HG03460 (cell line): ENCODE results near the gene PNPT1.
"Not testable (repeated sequence)": the region's sequence is repeated elsewhere in the genome, so short reads cannot be mapped to it uniquely, and the experiment has no call there.

ENCODE experiments used
- ATAC-seq: cut with Tn5 transposase; IDR thresholded peaks from one replicate; pipeline ENCODE4 v1.9.1; 2021; ENCODE audit not compliant: unreplicated experiment

PNPT1 gene

GRCh38 chr2:55601849-55602248 is 91.8 kb downstream of the PNPT1 start:
- ATAC-seq = no peak

GRCh38 chr2:55598056-55598795 is 95.4 kb downstream of the PNPT1 start:
- no peak for ATAC-seq

DNA sequence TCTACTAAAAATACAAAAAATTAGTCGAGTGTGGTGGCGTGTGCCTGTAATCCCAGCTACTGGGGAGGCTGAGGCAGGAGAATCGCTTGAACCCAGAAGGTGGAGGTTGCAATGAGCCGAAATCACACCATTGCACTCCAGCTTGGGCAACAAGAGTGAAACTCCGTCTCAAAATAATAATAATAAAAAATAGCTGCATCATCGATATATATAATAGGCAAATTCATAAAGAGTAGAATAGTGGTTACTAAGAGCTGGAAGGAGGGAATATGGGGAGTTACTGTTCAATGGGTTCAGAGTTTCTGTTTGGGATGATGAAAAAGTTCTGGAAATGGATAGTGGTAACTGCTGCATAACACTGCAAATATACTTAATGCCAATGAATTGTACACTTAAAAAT is 96.8 kb downstream of the PNPT1 start:
- not testable (repeated sequence) for ATAC-seq

DNA sequence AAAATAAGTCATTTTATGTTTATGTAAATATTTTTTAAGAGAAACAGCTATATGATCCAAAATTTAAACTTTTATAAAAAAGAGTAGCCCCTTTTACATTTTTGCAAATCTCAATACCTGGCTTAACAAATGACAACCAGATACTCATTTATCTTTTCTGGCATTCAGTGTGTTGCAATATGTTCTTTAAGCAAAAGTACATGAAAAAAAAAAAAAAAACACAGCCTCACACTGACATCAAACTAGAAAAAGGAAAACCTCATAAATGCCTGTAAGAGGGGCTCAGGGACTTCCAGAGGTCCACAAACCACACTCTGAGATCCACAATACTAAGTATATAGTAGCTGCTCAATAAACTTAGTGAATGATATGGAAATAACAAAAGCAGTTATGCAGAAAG is 98.1 kb downstream of the PNPT1 start:
- no peak for ATAC-seq

DNA sequence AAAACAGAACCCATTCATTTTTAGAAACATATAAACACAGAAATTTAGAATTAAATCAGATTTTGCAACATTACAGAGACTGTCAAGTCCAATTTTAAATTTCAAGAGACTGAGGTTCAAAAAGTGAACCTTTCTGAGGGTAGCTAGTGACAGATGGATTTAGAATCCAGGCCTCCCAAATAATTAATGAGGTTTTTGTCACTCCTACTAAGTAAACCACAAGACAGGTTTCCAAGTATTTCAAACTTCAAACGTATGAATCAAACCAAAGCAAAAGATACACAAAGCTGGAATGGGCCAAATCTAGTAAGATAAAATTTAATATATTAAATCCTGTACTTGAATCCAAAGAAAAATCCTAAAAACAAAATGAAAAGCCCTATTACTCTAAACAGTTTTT is 101.5 kb downstream of the PNPT1 start:
- ATAC-seq = no peak

DNA sequence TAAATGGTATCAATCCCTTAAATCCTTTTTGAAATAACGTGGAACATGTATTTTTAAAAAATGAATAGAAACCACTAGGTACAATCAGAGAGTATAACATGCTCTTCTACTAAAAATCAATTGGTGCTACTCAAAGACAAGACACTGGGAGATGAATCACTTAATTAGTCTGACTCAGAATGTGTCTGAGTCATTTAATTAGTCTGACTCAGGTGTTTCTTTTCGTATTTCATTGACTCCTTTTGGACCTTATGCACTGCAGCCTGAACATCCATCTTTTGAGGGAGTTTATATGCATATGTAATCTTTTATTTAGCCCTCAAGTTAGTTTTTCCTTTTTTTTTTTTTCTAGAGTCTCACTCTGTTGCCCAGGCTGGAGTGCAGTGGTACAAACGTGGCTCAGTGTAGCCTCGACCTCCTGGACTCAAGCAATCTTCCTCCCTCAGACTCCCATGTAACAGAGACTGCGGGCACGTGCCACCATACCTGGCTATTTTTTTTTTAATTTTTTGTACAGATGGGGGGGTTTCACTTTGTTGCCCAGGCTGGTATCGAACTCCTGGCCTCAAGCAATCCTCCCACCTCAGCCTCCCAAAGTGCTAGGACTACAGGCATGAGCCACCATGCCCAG is 102.7 kb downstream of the PNPT1 start:
- ATAC-seq = no peak

- ATAC-seq = no peak
These were observed 108.1 kb downstream of the PNPT1 start for GRCh38 chr2:55585451-55586080.
